Memory B cell (primary cell): ENCODE measurements around the gene RASA4B.
"Not testable (repeated sequence)": the region's sequence is repeated elsewhere in the genome, so short reads cannot be mapped to it uniquely, and the experiment has no call there.

ENCODE experiments used
- ATAC-seq: fragments of 150-1000 bp; cut with Tn5 transposase; 2 replicates; pipeline ENCODE4 v1.10.0; 2021; ENCODE audit warnings: low read depth, mild to moderate bottlenecking, moderate library complexity
- DNase-seq, 2 donors: peaks; one replicate each; pipeline ENCODE4 v3.0.0; 2022; ENCODE audit warnings: low spot score in 2 of 2
- H3K27ac Mint-ChIP-seq: one replicate; pipeline ENCODE4 v1.8.0; 2022; ENCODE audit warnings: mild to moderate bottlenecking, moderate library complexity, mixed read lengths
- H3K27me3 Mint-ChIP-seq: one replicate; pipeline ENCODE4 v1.8.0; 2022; ENCODE audit warnings: mixed read lengths
- H3K36me3 Mint-ChIP-seq: one replicate; pipeline ENCODE4 v1.8.0; 2022; ENCODE audit warnings: mild to moderate bottlenecking, mixed read lengths
- H3K4me1 Mint-ChIP-seq: one replicate; pipeline ENCODE4 v1.8.0; 2022; ENCODE audit warnings: mixed read lengths
- H3K4me3 Mint-ChIP-seq: one replicate; pipeline ENCODE4 v1.8.0; 2022; ENCODE audit warnings: mild to moderate bottlenecking, moderate library complexity, mixed read lengths
- H3K9me3 Mint-ChIP-seq: one replicate; pipeline ENCODE4 v1.8.0; 2022; ENCODE audit warnings: mixed read lengths

Gene RASA4B

DNA sequence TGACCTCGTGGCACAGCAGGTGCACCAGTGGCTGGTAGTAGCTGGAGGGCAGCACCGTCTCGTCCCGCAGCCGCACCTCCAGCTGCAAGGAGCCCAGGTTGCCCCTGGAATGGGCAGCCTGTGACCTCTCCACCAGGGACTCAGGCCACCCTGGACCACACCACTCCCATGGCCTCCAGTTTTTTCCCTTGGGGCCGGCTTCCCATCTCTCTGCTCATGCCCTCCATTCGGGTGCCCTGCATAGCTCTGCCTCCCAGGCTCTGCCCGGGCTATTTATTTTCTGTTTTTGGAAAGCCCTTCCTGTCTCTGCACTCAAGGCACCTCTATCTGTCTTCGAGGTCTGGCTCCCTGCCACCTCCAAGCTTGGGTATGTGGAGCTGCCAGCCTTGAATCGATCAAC is 20.7 kb downstream of the RASA4B start:
- H3K4me3 Mint-ChIP-seq, ATAC-seq, DNase-seq, H3K36me3 Mint-ChIP-seq, H3K4me1 Mint-ChIP-seq, H3K27me3 Mint-ChIP-seq, H3K27ac Mint-ChIP-seq, H3K9me3 Mint-ChIP-seq: not testable (repeated sequence)

DNA sequence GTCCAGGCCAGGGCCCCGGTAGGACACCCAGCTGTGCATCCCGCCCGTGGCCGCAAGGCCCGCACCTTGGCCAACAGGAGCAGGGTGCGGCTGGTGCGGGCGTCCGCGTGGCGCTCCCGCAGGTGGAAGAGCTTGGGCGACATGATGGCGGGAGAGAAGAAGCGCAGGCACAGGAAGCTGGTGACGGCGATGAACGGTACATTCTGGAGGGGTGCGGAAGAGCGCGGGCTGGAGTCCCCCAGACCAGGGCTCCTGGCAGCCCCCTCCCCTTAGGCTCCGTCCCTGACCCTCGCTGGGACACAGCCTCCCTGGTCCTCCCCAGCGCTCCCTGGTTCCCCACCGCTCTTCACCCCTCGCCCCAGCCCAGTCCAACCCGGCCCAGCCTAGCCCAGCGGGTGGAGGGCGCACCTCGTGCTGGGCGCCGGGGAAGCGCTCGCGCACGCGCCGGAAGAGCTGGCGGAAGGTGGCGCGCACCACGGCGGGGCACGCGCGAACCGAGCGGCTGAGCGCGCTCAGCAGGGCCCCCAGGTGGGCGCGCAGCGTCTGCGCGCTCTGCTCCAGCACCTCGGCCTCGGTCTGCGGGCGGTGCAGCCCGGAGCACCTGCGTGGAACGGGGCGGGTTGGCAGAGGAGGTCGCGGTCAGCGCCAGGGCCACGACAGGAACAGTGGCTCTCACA is 23.0 kb downstream of the RASA4B start:
- ATAC-seq: peak; percentile 75
- not testable (repeated sequence) for H3K36me3 Mint-ChIP-seq, H3K9me3 Mint-ChIP-seq, H3K4me3 Mint-ChIP-seq, DNase-seq, H3K27ac Mint-ChIP-seq, H3K4me1 Mint-ChIP-seq, H3K27me3 Mint-ChIP-seq

DNA sequence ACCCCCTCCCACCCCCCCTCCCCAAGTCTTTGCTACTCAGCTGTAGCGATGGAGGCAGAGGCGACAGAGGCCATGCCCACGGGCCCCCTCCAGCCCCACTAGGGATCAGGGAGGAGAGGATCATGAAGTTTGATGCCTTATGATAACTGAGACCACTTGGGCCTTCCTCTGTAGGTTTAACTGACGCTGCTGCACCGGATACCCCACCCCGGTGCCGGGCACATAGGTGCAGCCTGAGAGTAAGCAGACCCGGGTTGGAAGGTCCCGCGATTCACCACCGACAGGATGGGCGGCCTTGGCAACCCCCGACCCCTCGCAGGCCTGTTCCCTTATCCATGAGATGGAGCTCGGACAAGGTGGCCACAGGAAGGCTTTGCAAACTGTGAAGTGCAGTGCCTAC is 23.6 kb downstream of the RASA4B start:
- not testable (repeated sequence) for H3K27ac Mint-ChIP-seq, H3K9me3 Mint-ChIP-seq, H3K36me3 Mint-ChIP-seq, ATAC-seq, H3K4me1 Mint-ChIP-seq, DNase-seq, H3K27me3 Mint-ChIP-seq, H3K4me3 Mint-ChIP-seq

DNA sequence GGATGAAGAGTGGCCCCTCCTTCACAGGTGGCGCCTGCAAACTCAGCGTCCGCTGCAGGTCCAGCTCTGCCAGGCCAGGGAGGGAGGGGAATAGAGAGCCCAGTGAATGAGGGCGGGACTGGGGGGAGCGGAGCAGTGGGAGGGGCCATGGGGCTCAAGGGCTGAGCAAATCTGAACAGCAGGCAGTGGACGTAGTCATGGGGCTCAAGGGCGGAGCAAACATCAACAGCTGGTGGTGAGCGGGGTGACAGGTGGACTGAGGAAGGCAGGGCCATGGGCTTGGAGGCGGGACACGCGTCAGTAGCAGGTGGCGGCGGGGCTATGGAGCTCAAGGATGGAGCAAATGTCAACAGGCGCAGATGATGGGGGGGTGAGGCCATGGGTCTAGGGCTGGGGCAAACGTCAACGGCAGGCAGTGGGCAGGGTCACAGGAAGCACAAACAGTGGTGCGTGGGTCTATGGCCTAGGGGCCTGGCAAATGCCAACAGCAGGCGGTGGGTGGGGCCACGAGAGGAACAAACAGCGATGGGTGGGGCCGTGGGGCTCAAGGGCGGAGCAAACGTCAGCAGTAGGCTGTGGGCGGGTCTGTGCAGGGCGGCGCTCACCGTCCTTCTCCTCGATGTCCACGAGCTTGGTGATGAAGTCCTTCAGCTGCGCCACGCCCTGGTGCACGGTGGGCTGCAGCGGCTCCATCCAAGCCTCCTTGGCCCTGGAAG is 24.2 kb downstream of the RASA4B start:
- not testable (repeated sequence) for H3K4me3 Mint-ChIP-seq, H3K9me3 Mint-ChIP-seq, DNase-seq, H3K36me3 Mint-ChIP-seq, H3K4me1 Mint-ChIP-seq, H3K27me3 Mint-ChIP-seq, H3K27ac Mint-ChIP-seq
- ATAC-seq: peak; percentile 50

DNA sequence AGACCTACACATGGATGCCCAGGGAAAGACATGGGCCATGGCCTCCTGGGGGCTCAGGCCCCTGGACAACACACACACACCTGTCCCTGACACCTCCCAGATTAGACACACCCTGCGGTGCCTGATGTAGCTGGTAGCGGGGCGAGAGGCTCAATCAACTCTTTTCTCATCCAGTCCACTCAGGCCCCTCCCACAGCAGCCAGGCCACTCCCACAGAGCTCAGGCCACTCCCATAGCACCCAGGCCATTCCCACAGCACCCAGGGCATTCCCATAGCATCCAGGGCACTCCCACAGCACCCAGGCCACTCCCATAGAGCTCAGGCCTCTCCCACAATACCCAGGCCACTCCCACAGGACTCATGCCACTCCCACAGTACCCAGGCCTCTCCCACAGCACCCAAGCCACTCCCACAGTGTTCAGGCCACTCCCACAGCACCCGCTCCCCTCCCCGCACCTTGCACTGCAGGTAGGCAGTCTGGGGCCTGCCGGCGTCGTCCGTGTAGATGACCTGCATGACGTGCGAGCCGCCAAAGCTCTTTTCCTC is 27.0 kb downstream of the RASA4B start:
- ATAC-seq (peak; percentile 44), DNase-seq (peak; percentile 52 to 60)
- not testable (repeated sequence) for H3K4me1 Mint-ChIP-seq, H3K9me3 Mint-ChIP-seq, H3K36me3 Mint-ChIP-seq, H3K27me3 Mint-ChIP-seq, H3K4me3 Mint-ChIP-seq, H3K27ac Mint-ChIP-seq

DNA sequence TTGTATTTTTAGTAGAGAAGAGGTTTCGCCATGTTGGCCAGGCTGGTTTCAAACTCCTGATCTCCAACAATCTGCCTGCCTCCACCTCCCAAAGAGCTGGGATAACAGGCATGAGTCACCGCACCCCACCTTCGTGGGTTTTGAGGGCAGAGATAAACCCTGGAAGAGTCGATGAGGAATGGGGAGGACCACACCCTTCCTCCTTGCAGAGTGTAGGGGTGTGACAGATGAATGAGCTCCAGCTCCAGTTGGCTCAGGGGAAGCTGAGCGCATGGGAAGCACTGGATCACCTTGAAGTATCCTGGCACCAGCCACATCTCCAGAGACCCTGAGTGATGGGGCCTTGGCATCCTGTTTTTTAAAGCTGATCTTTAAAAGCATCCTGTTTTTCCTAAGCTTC is 33.3 kb downstream of the RASA4B start:
- not testable (repeated sequence) for H3K9me3 Mint-ChIP-seq, H3K4me1 Mint-ChIP-seq, DNase-seq, ATAC-seq, H3K36me3 Mint-ChIP-seq, H3K27me3 Mint-ChIP-seq, H3K27ac Mint-ChIP-seq, H3K4me3 Mint-ChIP-seq

DNA sequence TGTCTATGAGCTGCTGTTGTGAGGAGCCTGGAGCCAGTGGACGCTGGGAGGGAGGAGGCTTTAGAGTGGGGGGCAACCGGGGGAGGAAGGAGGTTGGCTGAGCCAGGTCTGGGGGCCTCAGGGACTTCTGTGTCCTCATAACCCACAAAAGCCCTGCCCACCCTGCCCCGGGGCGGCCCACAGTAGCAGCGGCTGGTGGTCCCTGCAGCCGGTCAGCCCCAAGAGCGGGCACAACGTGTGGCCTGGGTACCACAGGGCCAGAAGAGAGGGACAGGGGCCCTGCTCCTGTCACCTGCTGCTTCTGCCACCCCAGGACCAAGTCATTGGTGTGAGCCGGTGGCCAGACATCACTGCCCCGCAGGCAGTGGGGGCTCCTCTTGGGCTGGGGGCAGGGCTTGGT is 35.6 kb downstream of the RASA4B start:
- not testable (repeated sequence) for H3K36me3 Mint-ChIP-seq, ATAC-seq

DNA sequence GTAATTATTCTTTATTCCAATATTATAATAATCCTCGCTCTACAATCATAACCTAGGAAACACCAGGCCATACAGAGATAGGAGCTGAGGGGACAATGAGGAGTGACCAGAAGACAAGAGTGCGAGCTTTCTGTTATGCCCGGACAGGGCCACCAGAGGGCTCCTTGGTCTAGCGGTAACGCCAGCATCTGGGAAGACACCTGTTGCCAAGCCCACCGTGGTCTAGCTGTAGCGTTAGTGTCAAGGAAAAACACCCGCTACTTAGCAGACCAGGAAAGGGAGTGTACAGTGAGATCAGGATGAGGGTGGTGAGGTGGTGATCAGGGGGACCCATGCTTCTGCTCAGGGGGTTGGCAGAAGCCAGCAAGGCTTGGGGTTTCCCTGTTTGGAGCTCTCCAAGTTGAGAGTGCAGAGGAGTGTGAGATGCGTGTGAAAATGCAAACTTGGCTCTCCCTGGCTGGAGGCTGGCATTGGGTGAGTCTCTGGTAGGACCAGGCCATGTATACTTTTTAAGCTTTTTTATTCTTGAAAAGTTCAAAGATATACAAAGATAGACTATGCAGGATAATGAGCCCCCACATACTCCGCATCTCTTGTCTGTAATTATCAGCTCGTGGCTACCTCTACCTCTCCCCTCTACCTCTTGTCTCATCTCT is 37.5 kb downstream of the RASA4B start:
- H3K4me3 Mint-ChIP-seq: peak overlapping the region; percentile 33
- not testable (repeated sequence) for ATAC-seq, H3K36me3 Mint-ChIP-seq, H3K4me1 Mint-ChIP-seq, H3K27ac Mint-ChIP-seq, H3K27me3 Mint-ChIP-seq, H3K9me3 Mint-ChIP-seq
- peak; percentile 29 to 42 for DNase-seq

More for the DNA sequence above, 35.6 kb downstream of the RASA4B start:
- H3K4me3 Mint-ChIP-seq, H3K4me1 Mint-ChIP-seq, H3K27me3 Mint-ChIP-seq, H3K27ac Mint-ChIP-seq, H3K9me3 Mint-ChIP-seq: not testable (repeated sequence)
- peak in 1 of 2 donors; percentile 6 for DNase-seq

DNA sequence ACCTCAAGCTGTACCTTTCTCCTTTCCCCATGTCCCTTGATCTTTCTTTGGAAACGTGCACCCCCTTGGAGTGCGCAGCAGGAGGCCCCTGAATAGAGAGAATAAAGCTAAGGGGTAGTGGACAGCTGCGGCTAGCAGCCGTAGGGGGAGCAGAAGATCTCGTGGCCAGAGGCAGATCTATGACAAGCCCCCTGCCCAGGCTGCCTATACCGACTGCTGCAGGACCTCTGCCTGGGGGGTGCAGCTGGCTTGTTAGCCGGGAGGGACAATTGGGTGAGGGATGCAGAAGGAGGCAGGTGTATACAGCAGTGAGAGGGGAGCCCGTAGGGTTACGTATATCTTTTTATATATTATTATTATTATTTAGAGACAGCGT is 38.4 kb downstream of the RASA4B start:
- H3K4me1 Mint-ChIP-seq, H3K4me3 Mint-ChIP-seq, H3K36me3 Mint-ChIP-seq, H3K9me3 Mint-ChIP-seq, H3K27ac Mint-ChIP-seq, DNase-seq, H3K27me3 Mint-ChIP-seq: not testable (repeated sequence)
- ATAC-seq: peak; percentile 2

DNA sequence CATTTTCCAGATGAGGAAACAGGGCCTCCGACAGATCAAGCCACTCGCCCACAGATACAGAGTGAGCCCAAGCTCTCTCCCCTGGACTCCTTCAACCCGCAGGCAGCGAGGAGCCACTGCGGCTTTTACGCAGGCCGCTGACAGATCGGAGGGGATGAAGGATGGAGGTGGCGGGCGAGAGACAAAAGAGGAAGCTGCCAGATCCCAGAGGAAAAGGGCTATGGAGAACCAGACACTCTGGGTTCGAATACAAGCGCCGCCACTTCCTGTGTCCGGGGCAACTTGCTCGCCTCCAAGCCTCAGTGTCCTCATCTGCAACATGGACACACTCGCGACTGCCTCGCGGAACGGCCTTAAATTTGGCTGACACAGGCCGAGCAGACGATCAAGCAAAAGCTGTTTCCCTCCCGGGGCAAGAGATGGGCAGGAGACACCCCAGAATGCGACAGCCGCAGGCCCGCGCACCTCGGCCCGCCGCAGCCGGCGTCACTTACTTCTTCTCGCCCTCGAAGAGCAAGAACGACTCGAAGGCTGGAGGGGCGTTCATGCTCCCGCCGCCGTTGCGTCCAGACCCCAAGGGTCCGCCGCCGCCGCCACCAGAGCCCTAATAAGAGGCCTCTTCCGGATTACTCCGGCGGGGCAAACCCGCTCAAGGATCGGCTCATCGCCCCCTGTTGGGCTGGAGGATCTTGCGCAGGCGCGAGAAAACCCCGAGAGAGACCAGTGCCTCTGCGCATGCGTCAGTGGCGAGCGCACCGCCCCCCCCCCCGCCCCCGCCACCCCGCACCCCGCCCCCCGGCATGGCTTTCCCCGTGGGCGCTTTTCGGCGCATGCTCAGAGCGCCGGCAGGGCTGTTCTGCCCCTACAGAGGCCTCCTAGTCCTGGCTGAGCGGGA is 39.0 kb downstream of the RASA4B start, which contains the start of gene POLR2J:
Gene POLR2J, minus strand, starts transcription at position 609 of the 895 bp plus-strand sequence. Its CDS starts 62 bp downstream, at position 547.
- H3K9me3 Mint-ChIP-seq, H3K36me3 Mint-ChIP-seq, H3K27ac Mint-ChIP-seq, H3K4me1 Mint-ChIP-seq, H3K27me3 Mint-ChIP-seq: not testable (repeated sequence)
- peak; percentile 75 to 100 for DNase-seq
- ATAC-seq: peak; percentile 86
- H3K4me3 Mint-ChIP-seq: peak within 1 kb of the TSS; percentile 85

DNA sequence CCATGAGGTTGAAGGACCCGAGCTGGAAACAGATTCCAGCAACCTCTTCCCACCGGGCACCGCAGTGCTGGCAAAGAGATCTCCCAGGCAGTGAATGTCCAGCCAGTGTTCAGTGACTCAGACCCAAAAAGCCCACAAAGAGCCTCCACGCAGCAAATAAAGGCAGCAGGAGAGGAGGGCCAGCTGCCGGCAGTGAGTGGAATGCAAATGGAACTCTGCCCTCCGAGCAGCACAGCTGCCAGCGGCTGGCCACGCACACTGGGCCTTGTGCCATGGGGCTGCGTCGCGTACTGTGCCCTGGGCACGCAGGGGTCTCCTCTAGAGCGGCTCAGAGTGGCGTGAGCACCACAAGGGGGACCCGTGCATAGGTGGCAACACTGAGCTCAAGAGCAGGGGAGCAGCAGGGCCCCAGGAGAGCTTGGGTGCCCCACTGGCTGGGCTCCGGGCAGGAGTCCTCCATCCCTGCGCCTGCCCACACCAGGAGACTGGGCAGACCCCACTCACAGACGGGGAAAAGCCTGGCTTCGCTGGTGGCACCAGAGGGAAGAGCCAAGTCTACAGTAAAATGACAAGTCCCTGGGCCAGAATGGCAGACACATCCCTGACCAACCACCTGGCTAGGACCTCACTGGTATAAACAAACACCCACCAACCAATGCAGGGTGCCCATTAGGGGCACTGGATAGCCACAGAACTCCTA is 42.7 kb downstream of the RASA4B start:
- not testable (repeated sequence) for H3K4me1 Mint-ChIP-seq, H3K27me3 Mint-ChIP-seq, H3K4me3 Mint-ChIP-seq, H3K9me3 Mint-ChIP-seq, H3K36me3 Mint-ChIP-seq, ATAC-seq, DNase-seq, H3K27ac Mint-ChIP-seq

DNA sequence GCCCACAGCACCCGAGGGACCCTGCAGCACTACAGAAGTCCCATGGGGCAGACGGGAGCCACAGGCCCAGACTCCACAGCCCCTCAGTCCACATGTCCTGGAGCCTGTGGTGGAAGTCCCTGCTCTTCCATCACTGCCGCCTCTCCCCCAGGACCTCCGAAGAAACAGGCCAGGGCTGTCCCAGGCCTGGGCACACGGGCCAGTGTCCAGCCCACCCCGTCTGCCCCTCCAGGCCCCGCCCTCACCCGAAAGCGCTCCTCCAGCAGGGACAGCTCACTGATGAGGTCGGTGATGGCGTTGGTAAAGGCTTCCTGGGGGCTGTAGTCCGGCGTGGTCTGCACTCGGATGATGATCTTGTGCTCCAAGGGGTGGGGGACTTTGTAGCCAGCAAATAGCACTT is 43.5 kb downstream of the RASA4B start:
- H3K27ac Mint-ChIP-seq, H3K36me3 Mint-ChIP-seq, H3K9me3 Mint-ChIP-seq, H3K27me3 Mint-ChIP-seq, ATAC-seq, H3K4me3 Mint-ChIP-seq, H3K4me1 Mint-ChIP-seq, DNase-seq: not testable (repeated sequence)

DNA sequence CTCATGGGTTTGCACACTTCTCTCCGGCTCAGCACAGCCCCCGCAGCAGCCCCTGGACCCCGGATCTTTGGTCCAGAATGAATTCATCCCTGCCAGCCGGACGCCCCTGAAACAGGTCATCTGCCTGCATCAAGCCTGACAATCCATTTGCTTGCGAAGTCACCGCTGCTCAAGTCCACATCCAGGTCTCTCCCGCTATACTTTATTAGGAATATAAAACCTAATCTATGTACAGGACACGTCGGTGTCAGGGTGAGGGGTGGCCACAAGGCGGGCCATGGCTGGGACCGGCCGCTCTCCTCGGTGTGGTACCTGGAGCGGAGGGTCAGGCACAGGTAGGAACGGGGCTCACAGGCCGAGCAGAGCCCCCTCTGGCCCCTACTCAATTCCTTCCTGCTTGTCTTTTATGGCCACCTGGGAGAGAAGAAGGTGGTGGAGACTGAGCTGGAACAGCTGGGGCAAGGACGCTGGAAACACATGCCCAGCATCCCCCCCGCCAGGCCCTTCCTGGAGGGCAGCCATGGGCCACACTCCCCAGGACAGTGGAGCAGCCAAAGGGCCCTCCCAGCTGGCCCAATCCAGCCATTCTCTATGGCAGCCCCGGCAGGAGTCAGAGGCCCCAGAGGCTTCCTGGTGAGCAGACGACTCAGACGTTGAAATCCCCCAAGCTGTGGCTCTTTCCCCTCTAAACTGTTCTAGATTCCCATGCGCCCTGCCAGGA is 44.1 kb downstream of the RASA4B start:
- Mint-ChIP-seq H3K27me3 (no peaks in the 10 kb centered on the region), H3K9me3 (no peaks in the 10 kb centered on the region), H3K27ac (no peak overlapping the region), H3K4me3 (no peak overlapping the region), H3K4me1 (no peaks in the 10 kb centered on the region), H3K36me3 (peaks cover 2% of the 10 kb centered on the region)
- no peak for ATAC-seq
- DNase-seq: no peak
